GM12872 (cell line): ENCODE results near the gene FNIP2.

Experiments
- TF ChIP-seq, protein P1 (sequence below): IDR thresholded peaks from 3 replicates; pipeline ENCODE4 v1.5.1; 2011; ENCODE audit warnings: low read depth, mild to moderate bottlenecking, low read length, moderate library complexity; ENCODE audit not compliant: insufficient read depth

FNIP2 gene

DNA sequence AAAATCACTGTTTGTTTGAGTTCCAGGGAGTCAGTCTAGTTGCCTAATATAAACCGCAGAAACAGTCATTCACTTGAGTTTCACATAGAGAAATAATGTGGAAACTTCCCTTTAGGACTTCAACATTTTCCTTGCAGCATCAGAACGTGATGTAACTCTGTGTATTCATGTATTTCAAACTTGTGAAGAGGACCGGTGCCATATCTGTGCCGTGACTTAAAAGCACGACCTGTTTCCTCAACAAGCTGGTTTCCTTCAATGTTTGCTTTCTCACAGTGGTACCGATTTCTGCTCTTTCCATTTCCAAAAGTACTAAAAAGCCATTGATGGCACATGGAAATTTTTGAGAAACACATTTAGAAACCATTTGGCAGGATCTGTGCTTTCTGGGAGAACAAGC lies 167.4 kb downstream of the FNIP2 start:
- TF ChIP-seq, protein P1, sequence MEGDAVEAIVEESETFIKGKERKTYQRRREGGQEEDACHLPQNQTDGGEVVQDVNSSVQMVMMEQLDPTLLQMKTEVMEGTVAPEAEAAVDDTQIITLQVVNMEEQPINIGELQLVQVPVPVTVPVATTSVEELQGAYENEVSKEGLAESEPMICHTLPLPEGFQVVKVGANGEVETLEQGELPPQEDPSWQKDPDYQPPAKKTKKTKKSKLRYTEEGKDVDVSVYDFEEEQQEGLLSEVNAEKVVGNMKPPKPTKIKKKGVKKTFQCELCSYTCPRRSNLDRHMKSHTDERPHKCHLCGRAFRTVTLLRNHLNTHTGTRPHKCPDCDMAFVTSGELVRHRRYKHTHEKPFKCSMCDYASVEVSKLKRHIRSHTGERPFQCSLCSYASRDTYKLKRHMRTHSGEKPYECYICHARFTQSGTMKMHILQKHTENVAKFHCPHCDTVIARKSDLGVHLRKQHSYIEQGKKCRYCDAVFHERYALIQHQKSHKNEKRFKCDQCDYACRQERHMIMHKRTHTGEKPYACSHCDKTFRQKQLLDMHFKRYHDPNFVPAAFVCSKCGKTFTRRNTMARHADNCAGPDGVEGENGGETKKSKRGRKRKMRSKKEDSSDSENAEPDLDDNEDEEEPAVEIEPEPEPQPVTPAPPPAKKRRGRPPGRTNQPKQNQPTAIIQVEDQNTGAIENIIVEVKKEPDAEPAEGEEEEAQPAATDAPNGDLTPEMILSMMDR: no peak

DNA sequence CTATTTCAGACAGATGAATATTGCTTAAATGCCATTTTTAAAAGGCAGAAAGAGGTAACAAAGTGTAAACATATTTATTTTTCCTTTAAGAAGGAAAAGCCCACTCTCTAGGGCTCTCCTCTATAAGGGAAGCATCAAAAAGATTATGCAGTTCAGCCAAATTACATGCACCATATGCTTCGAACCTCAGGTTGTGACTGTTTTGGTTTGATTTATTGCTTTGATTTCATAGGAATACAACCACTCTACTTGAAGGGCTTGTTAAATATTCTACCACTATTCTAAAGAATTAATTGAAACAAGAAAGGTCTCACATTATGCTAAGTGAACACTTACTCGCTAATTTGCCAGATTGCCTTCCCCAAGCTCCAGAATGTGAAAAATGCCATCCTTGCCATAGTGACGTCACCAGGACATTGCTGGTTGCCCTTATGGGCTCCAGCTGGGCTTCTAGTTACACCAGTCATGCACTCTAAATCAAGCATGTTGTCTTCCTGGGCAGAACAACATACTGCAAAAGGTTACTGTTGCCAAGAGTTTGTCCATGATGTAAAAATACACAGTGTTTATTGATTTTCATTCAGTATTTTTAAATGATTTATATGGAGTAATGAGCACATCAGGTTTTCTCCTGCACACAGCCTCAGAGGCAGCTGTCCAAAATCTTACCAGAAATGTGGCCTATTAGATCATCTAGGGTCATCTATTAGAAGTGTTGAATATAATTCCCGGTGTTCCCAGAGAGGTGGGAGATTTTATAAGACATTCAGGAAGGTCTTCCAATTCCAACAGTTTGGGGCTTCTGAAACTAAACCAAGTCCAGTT lies 169.6 kb downstream of the FNIP2 start:
- TF ChIP-seq, protein P1: no peak

GRCh38 chr4:158940271-158940670 lies 171.4 kb downstream of the FNIP2 start:
- TF ChIP-seq, protein P1: no peak

DNA sequence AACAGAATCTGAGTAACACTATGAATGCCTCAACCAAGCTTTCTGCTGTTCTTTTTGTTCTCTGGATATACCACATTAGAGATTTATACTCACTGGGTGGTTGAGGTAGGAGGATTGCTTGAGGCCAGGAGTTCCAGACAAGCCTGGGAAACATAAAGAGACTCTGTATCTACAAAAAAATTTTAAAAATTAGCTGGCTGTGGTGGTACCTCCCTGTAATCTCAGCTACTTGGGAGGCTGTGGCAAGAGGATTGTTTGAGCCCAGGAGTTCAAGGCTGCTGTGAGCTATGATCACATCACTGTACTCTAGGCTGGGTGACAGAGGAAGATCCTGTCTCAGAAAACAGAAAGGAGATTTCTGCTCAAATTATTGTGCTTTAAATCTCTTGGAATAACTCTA lies 172.5 kb downstream of the FNIP2 start:
- TF ChIP-seq, protein P1: no peak

DNA sequence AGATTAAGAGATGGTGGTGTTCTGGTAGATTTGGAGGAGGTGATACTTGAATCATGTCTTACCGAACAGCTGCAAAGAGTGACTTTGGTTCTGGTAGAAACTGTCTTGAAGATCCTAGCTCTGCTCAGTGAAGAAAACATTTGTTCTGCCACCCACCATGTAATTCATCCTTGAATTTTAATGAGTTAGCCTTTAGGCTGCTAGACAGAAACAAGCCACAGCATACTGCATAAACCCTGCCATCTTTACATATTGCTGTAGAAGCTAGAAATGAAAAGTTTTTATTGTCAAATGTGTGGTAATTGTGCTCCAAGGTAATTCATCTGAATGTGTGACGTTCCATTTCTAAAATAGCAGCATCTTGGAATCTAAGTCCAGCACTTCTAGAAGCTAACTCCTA lies 173.1 kb downstream of the FNIP2 start:
- TF ChIP-seq, protein P1: no peak

GRCh38 chr4:158945529-158946108 lies 176.8 kb downstream of the FNIP2 start:
- TF ChIP-seq, protein P1: no peak

GRCh38 chr4:158946825-158947224 lies 178.0 kb downstream of the FNIP2 start:
- TF ChIP-seq, protein P1: no peak
